Rectal smooth muscle tissue (tissue), 1 donor: Measurements from ENCODE around the gene TMEM225.
"Not testable (repeated sequence)": the region's sequence is repeated elsewhere in the genome, so short reads cannot be mapped to it uniquely, and the experiment has no call there.

ENCODE experiments used
- H3K27ac ChIP-seq: one replicate; pipeline ENCODE4 v1.7.0; 2013; ENCODE audit warnings: low read depth, low read length, inconsistent platforms
- H3K27me3 ChIP-seq: one replicate; pipeline ENCODE4 v1.7.0; 2013; ENCODE audit warnings: low read length; ENCODE audit not compliant: control insufficient read depth, insufficient read depth
- H3K36me3 ChIP-seq: one replicate; pipeline ENCODE4 v1.7.0; 2013; ENCODE audit warnings: low read length; ENCODE audit not compliant: control insufficient read depth, insufficient read depth
- H3K4me1 ChIP-seq: one replicate; pipeline ENCODE4 v1.7.0; 2013; ENCODE audit warnings: low read length; ENCODE audit not compliant: control insufficient read depth, insufficient read depth
- H3K4me3 ChIP-seq: one replicate; pipeline ENCODE4 v1.7.0; 2013; ENCODE audit warnings: low read length
- H3K9ac ChIP-seq: one replicate; pipeline ENCODE4 v1.7.0; 2013; ENCODE audit warnings: low read length

Gene TMEM225

GRCh38 chr11:123885570-123885969 is at the start of gene TMEM225:
Gene TMEM225 (minus strand): TSS chr11:123885670. CDS start chr11:123885425, 245 bp downstream.
- Histone ChIP-seq H3K27me3 (no peaks in the 10 kb centered on the region), H3K27ac (no peak within 1 kb of the TSS), H3K9ac (no peak within 1 kb of the TSS), H3K4me1 (no peaks in the 10 kb centered on the region), H3K36me3 (no peaks in the 10 kb centered on the region), H3K4me3 (no peak within 1 kb of the TSS)

- Histone ChIP-seq H3K36me3 (no peaks in the 10 kb centered on the region), H3K27me3 (no peaks in the 10 kb centered on the region), H3K9ac (no peak overlapping the region), H3K4me3 (no peak overlapping the region), H3K4me1 (no peaks in the 10 kb centered on the region), H3K27ac (no peak overlapping the region)
Observed at GRCh38 chr11:123924027-123924426, 38.6 kb upstream of the TMEM225 start.

- H3K4me1 ChIP-seq = no peaks in the 10 kb centered on the region
- no peaks in the 10 kb centered on the region for H3K36me3 ChIP-seq
- no peak overlapping the region for H3K27ac ChIP-seq
- H3K27me3 ChIP-seq = no peaks in the 10 kb centered on the region
- H3K9ac ChIP-seq = no peak overlapping the region
- no peak overlapping the region for H3K4me3 ChIP-seq
Observed at GRCh38 chr11:123920943-123921342, 35.5 kb upstream of the TMEM225 start.

- no peak overlapping the region for H3K9ac ChIP-seq
Observed at GRCh38 chr11:123905826-123906225, 20.4 kb upstream of the TMEM225 start.

GRCh38 chr11:123904932-123905331 is 19.5 kb upstream of the TMEM225 start:
- Histone ChIP-seq H3K4me1 (no peaks in the 10 kb centered on the region), H3K27ac (no peak overlapping the region), H3K9ac (no peak overlapping the region), H3K36me3 (no peaks in the 10 kb centered on the region), H3K4me3 (no peak overlapping the region), H3K27me3 (no peaks in the 10 kb centered on the region)

More at GRCh38 chr11:123905826-123906225, 20.4 kb upstream of the TMEM225 start:
- H3K27ac ChIP-seq = no peak overlapping the region
- H3K4me3 ChIP-seq = no peak overlapping the region
- H3K27me3 ChIP-seq = no peaks in the 10 kb centered on the region
- H3K4me1 ChIP-seq = no peaks in the 10 kb centered on the region
- H3K36me3 ChIP-seq = no peaks in the 10 kb centered on the region

- Histone ChIP-seq H3K9ac (no peak overlapping the region), H3K27ac (no peak overlapping the region), H3K36me3 (no peaks in the 10 kb centered on the region), H3K27me3 (no peaks in the 10 kb centered on the region), H3K4me1 (no peaks in the 10 kb centered on the region), H3K4me3 (no peak overlapping the region)
Observed at GRCh38 chr11:123903932-123904331, 18.5 kb upstream of the TMEM225 start.

GRCh38 chr11:123901867-123902266 is 16.4 kb upstream of the TMEM225 start, which contains the start of gene OR8D4:
Gene OR8D4 (plus strand): TSS chr11:123902167. CDS start chr11:123906432, 4,265 bp downstream.
- H3K4me3 ChIP-seq = no peak within 1 kb of the TSS
- H3K27ac ChIP-seq = no peak within 1 kb of the TSS
- H3K9ac ChIP-seq = no peak within 1 kb of the TSS
- H3K36me3 ChIP-seq = no peaks in the 10 kb centered on the region
- no peaks in the 10 kb centered on the region for H3K4me1 ChIP-seq
- no peaks in the 10 kb centered on the region for H3K27me3 ChIP-seq

- H3K27me3 ChIP-seq = no peaks in the 10 kb centered on the region
- no peaks in the 10 kb centered on the region for H3K4me1 ChIP-seq
- H3K9ac ChIP-seq = no peak overlapping the region
- no peaks in the 10 kb centered on the region for H3K36me3 ChIP-seq
- H3K4me3 ChIP-seq = no peak overlapping the region
- no peak overlapping the region for H3K27ac ChIP-seq
Observed at GRCh38 chr11:123899792-123900191, 14.3 kb upstream of the TMEM225 start.

- H3K27ac ChIP-seq = no peak overlapping the region
- H3K36me3 ChIP-seq = no peaks in the 10 kb centered on the region
- H3K9ac ChIP-seq = no peak overlapping the region
- no peaks in the 10 kb centered on the region for H3K4me1 ChIP-seq
- H3K4me3 ChIP-seq = no peak overlapping the region
- H3K27me3 ChIP-seq = no peaks in the 10 kb centered on the region
Observed at GRCh38 chr11:123892031-123892430, 6.6 kb upstream of the TMEM225 start.

- no peaks in the 10 kb centered on the region for H3K4me1 ChIP-seq
- no peak overlapping the region for H3K9ac ChIP-seq
- H3K4me3 ChIP-seq = no peak overlapping the region
- no peaks in the 10 kb centered on the region for H3K36me3 ChIP-seq
- no peak overlapping the region for H3K27ac ChIP-seq
- H3K27me3 ChIP-seq = no peaks in the 10 kb centered on the region
Observed at GRCh38 chr11:123880912-123881311, 4.6 kb downstream of the TMEM225 start.

- H3K9ac ChIP-seq, H3K36me3 ChIP-seq, H3K27me3 ChIP-seq, H3K27ac ChIP-seq, H3K4me3 ChIP-seq, H3K4me1 ChIP-seq: not testable (repeated sequence)
Observed at GRCh38 chr11:123867795-123868194, 17.7 kb downstream of the TMEM225 start.

- H3K27ac ChIP-seq, H3K4me1 ChIP-seq, H3K9ac ChIP-seq, H3K27me3 ChIP-seq, H3K4me3 ChIP-seq, H3K36me3 ChIP-seq: not testable (repeated sequence)
Observed at GRCh38 chr11:123865293-123865692, 20.2 kb downstream of the TMEM225 start.

GRCh38 chr11:123859731-123860130 is 25.7 kb downstream of the TMEM225 start:
- H3K36me3 ChIP-seq = no peaks in the 10 kb centered on the region
- H3K27ac ChIP-seq = no peak overlapping the region
- H3K4me3 ChIP-seq = no peak overlapping the region
- H3K9ac ChIP-seq = no peak overlapping the region
- H3K27me3 ChIP-seq = no peaks in the 10 kb centered on the region
- H3K4me1 ChIP-seq = no peaks in the 10 kb centered on the region
